Measurements from ENCODE around the gene PARP15. TPM values are rescaled to one million over a fixed set of nuclear protein-coding genes. Genes with fewer than 3 reads are reported as not detected.
"Not testable (repeated sequence)": the region's sequence is repeated elsewhere in the genome, so short reads cannot be mapped to it uniquely, and the experiment has no call there.

The PARP15 gene
- total RNA-seq, 4 donors from 2014 or later: 1.2 to 10.3 (median 4.2) TPM

GRCh38 chr3:122636697-122637096 is 59.2 kb downstream of the PARP15 start:
- DNase-seq: no peak
- Histone ChIP-seq H3K27ac (no peak overlapping the region), H3K4me3 (no peak overlapping the region), H3K27me3 (no peaks in the 10 kb centered on the region), H3K4me1 (no peaks in the 10 kb centered on the region), H3K36me3 (no peaks in the 10 kb centered on the region), H3K9me3 (no peaks in the 10 kb centered on the region)
- in situ Hi-C loops (cut with MboI; ENCODE audit: low pct_ligation_motif_present in 1 of 4, low pct_unique_long_range_greater_than_20kb in 1 of 4, low sequenced_read_pairs in 3 of 4): no loop called here
- no peak for TF ChIP-seq CTCF (IDR thresholded peaks at IDR 0.05)
- TF ChIP-seq POLR2AphosphoS5 (IDR thresholded peaks at IDR 0.05): no peak
- no peak for TF ChIP-seq EP300 (IDR thresholded peaks at IDR 0.05; ENCODE audit: low read depth)
- TF ChIP-seq POLR2A (IDR thresholded peaks at IDR 0.05): no peak
- intact Hi-C loops (cut with DNase I; ENCODE audit: low total_unique reads): no loop called here
- WGBS, 2 donors (ENCODE audit: low coverage in 1 of 2): 20 to 48% methylated on average over 1 to 3 of the region's 3 CpGs

- H3K9me3 ChIP-seq: no peaks in the 10 kb centered on the region
- DNase-seq: no peak
- in situ Hi-C loops (cut with MboI; ENCODE audit: low pct_ligation_motif_present in 1 of 4, low pct_unique_long_range_greater_than_20kb in 1 of 4, low sequenced_read_pairs in 3 of 4) (no loop called here), intact Hi-C loops (cut with DNase I; ENCODE audit: low total_unique reads) (no loop called here)
- TF ChIP-seq POLR2A (IDR thresholded peaks at IDR 0.05) (no peak), EP300 (IDR thresholded peaks at IDR 0.05; ENCODE audit: low read depth) (no peak), CTCF (IDR thresholded peaks at IDR 0.05) (no peak), POLR2AphosphoS5 (IDR thresholded peaks at IDR 0.05) (no peak)
- H3K27ac ChIP-seq: no peak overlapping the region
- no peaks in the 10 kb centered on the region for H3K4me1 ChIP-seq
- H3K36me3 ChIP-seq: no peaks in the 10 kb centered on the region
- H3K27me3 ChIP-seq: no peaks in the 10 kb centered on the region
- H3K4me3 ChIP-seq: no peak overlapping the region
Measured at GRCh38 chr3:122640437-122640999, 63.1 kb downstream of the PARP15 start.

GRCh38 chr3:122642935-122643334 is 65.5 kb downstream of the PARP15 start:
- H3K9me3 ChIP-seq: no peaks in the 10 kb centered on the region
- H3K27me3 ChIP-seq: no peaks in the 10 kb centered on the region
- DNase-seq: no peak
- TF ChIP-seq POLR2AphosphoS5 (IDR thresholded peaks at IDR 0.05): no peak
- no peak for TF ChIP-seq POLR2A (IDR thresholded peaks at IDR 0.05)
- TF ChIP-seq CTCF (IDR thresholded peaks at IDR 0.05): no peak
- TF ChIP-seq EP300 (IDR thresholded peaks at IDR 0.05; ENCODE audit: low read depth): no peak
- H3K4me3 ChIP-seq: no peak overlapping the region
- intact Hi-C loops (cut with DNase I; ENCODE audit: low total_unique reads) (no loop called here), in situ Hi-C loops (cut with MboI; ENCODE audit: low pct_ligation_motif_present in 1 of 4, low pct_unique_long_range_greater_than_20kb in 1 of 4, low sequenced_read_pairs in 3 of 4) (no loop called here)
- no peaks in the 10 kb centered on the region for H3K36me3 ChIP-seq
- H3K4me1 ChIP-seq: no peaks in the 10 kb centered on the region
- H3K27ac ChIP-seq: no peak overlapping the region
- 77 to 85% methylated on average over 2 of the region's 2 CpGs for WGBS, 2 donors (ENCODE audit: low coverage in 1 of 2)

- in situ Hi-C loops (cut with MboI; ENCODE audit: low pct_ligation_motif_present in 1 of 4, low pct_unique_long_range_greater_than_20kb in 1 of 4, low sequenced_read_pairs in 3 of 4): no loop called here
Measured at GRCh38 chr3:122646146-122646988, 68.9 kb downstream of the PARP15 start.

GRCh38 chr3:122651233-122651907 is 73.9 kb downstream of the PARP15 start:
- 77% methylated on average over 9 of the region's 11 CpGs; no CpG with 5 or more reads in 1 of the 2 donors for WGBS, 2 donors (ENCODE audit: low coverage in 1 of 2)
- in situ Hi-C loops (cut with MboI; ENCODE audit: low pct_ligation_motif_present in 1 of 4, low pct_unique_long_range_greater_than_20kb in 1 of 4, low sequenced_read_pairs in 3 of 4): not testable (repeated sequence)

More at GRCh38 chr3:122646146-122646988, 68.9 kb downstream of the PARP15 start:
- TF ChIP-seq POLR2A (IDR thresholded peaks at IDR 0.05) (no peak), POLR2AphosphoS5 (IDR thresholded peaks at IDR 0.05) (no peak), CTCF (IDR thresholded peaks at IDR 0.05) (no peak), EP300 (IDR thresholded peaks at IDR 0.05; ENCODE audit: low read depth) (no peak)
- H3K4me1 ChIP-seq: no peaks in the 10 kb centered on the region
- no peaks in the 10 kb centered on the region for H3K27me3 ChIP-seq
- H3K4me3 ChIP-seq: no peak overlapping the region
- no peak overlapping the region for H3K27ac ChIP-seq
- intact Hi-C loops (cut with DNase I; ENCODE audit: low total_unique reads): no loop called here
- H3K36me3 ChIP-seq: no peaks in the 10 kb centered on the region
- no peak for DNase-seq
- H3K9me3 ChIP-seq: no peaks in the 10 kb centered on the region
- 76 to 82% methylated on average over 5 of the region's 5 CpGs for WGBS, 2 donors (ENCODE audit: low coverage in 1 of 2)

GRCh38 chr3:122651962-122652361 is 74.5 kb downstream of the PARP15 start:
- in situ Hi-C loops (cut with MboI; ENCODE audit: low pct_ligation_motif_present in 1 of 4, low pct_unique_long_range_greater_than_20kb in 1 of 4, low sequenced_read_pairs in 3 of 4); H3K4me1 ChIP-seq; intact Hi-C loops (cut with DNase I; ENCODE audit: low total_unique reads); H3K27me3 ChIP-seq; H3K4me3 ChIP-seq; H3K27ac ChIP-seq; H3K9me3 ChIP-seq; H3K36me3 ChIP-seq; DNase-seq: not testable (repeated sequence)
- WGBS, 2 donors (ENCODE audit: low coverage in 1 of 2): 79 to 84% methylated on average over 6 of the region's 6 CpGs

More at GRCh38 chr3:122651233-122651907, 73.9 kb downstream of the PARP15 start:
- H3K9me3 ChIP-seq; DNase-seq; H3K27ac ChIP-seq; H3K36me3 ChIP-seq; intact Hi-C loops (cut with DNase I; ENCODE audit: low total_unique reads); H3K27me3 ChIP-seq; H3K4me3 ChIP-seq; H3K4me1 ChIP-seq: not testable (repeated sequence)

All from transverse colon (tissue), 4 donors.